ENCODE measurements around the gene EXOC3.
"Not testable (repeated sequence)": the region's sequence is repeated elsewhere in the genome, so short reads cannot be mapped to it uniquely, and the experiment has no call there.

EXOC3 gene

GRCh38 chr5:501105-501830, 58.3 kb downstream of the EXOC3 start:
- H3K4me3 ChIP-seq (ENCODE audit: low read depth, low read length), result no peak overlapping the region
- TF ChIP-seq CTCF (IDR thresholded peaks at IDR 0.05; ENCODE audit: insufficient read depth, low read depth, low read length, missing control alignments), result no peak
- DNase-seq (ENCODE audit: low read depth), result no peak

- DNase-seq (ENCODE audit: low read depth), result no peak
- no peak overlapping the region for H3K4me3 ChIP-seq (ENCODE audit: low read depth, low read length)
- TF ChIP-seq CTCF (IDR thresholded peaks at IDR 0.05; ENCODE audit: insufficient read depth, low read depth, low read length, missing control alignments), result no peak
These were observed 58.8 kb downstream of the EXOC3 start for GRCh38 chr5:501831-502184.

- TF ChIP-seq CTCF (IDR thresholded peaks at IDR 0.05; ENCODE audit: insufficient read depth, low read depth, low read length, missing control alignments), result no peak
- H3K4me3 ChIP-seq (ENCODE audit: low read depth, low read length), result no peak overlapping the region
- no peak for DNase-seq (ENCODE audit: low read depth)
These were observed 59.5 kb downstream of the EXOC3 start for GRCh38 chr5:502325-503079.

GRCh38 chr5:504326-505154, 61.6 kb downstream of the EXOC3 start:
- no peak for TF ChIP-seq CTCF (IDR thresholded peaks at IDR 0.05; ENCODE audit: insufficient read depth, low read depth, low read length, missing control alignments)
- no peak overlapping the region for H3K4me3 ChIP-seq (ENCODE audit: low read depth, low read length)
- DNase-seq (ENCODE audit: low read depth), result no peak

- H3K4me3 ChIP-seq (ENCODE audit: low read depth, low read length), result no peak overlapping the region
- no peak for TF ChIP-seq CTCF (IDR thresholded peaks at IDR 0.05; ENCODE audit: insufficient read depth, low read depth, low read length, missing control alignments)
- no peak for DNase-seq (ENCODE audit: low read depth)
These were observed 63.1 kb downstream of the EXOC3 start for GRCh38 chr5:505951-506525.

- DNase-seq (ENCODE audit: low read depth); H3K4me3 ChIP-seq (ENCODE audit: low read depth, low read length): not testable (repeated sequence)
These were observed 65.1 kb downstream of the EXOC3 start for GRCh38 chr5:507986-508575.
